Tracheal epithelial cell (primary cell): ENCODE data around the gene TSPY8. TPM values are rescaled to one million over a fixed set of nuclear protein-coding genes. Genes with fewer than 3 reads are reported as not detected.

ENCODE experiments used
- total RNA-seq: library from RNA; depleted of rRNA; stranded (reverse); fragments of >200 nt; gene quantifications from 2 replicates; pipeline ENCODE4 v1.2.1, GENCODE V29; 2014

TSPY8 gene, protein sequence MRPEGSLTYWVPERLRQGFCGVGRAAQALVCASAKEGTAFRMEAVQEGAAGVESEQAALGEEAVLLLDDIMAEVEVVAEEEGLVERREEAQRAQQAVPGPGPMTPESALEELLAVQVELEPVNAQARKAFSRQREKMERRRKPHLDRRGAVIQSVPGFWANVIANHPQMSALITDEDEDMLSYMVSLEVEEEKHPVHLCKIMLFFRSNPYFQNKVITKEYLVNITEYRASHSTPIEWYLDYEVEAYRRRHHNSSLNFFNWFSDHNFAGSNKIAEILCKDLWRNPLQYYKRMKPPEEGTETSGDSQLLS
- not detected in 2 replicates for total RNA-seq

DNA sequence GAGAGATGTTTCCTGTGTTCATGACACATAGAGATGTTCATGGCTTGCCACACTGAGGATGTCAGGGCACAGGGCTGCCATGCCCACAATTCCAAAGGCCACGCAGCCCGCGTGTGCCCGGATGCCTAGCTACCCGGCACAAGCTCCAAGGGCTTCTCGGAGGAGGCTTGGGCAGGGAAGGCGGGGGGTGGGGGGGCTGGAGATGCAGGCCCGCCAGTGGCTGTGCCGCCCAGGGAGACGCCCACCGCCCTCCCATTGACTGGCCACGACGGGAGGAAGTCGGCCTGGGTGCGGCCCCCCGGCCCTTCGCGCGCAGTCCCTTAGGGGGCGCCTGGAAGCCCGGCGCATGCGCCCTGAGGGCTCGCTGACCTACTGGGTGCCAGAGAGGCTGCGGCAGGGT lies at the start of gene TSPY8:
TSS of gene TSPY8 (plus strand) at position 301 of the 400 bp plus-strand sequence. CDS start at position 347, 46 bp downstream.

DNA sequence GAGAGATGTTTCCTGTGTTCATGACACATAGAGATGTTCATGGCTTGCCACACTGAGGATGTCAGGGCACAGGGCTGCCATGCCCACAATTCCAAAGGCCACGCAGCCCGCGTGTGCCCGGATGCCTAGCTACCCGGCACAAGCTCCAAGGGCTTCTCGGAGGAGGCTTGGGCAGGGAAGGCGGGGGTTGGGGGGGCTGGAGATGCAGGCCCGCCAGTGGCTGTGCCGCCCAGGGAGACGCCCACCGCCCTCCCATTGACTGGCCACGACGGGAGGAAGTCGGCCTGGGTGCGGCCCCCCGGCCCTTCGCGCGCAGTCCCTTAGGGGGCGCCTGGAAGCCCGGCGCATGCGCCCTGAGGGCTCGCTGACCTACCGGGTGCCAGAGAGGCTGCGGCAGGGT lies 20.4 kb upstream of the TSPY8 start, which contains the start of gene TSPY4:
TSS of gene TSPY4 (plus strand) at position 301 of the 400 bp plus-strand sequence. CDS start at position 347, 46 bp downstream.

DNA sequence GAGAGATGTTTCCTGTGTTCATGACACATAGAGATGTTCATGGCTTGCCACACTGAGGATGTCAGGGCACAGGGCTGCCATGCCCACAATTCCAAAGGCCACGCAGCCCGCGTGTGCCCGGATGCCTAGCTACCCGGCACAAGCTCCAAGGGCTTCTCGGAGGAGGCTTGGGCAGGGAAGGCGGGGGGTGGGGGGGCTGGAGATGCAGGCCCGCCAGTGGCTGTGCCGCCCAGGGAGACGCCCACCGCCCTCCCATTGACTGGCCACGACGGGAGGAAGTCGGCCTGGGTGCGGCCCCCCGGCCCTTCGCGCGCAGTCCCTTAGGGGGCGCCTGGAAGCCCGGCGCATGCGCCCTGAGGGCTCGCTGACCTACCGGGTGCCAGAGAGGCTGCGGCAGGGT lies 40.5 kb downstream of the TSPY8 start, which contains the start of gene TSPY3:
TSS of gene TSPY3 (plus strand) at position 301 of the 400 bp plus-strand sequence. CDS start at position 347, 46 bp downstream.

Other genes starting within 250 kb of the TSPY8 start
- not detected in 2 replicates for gene TSPY4, start 20.3 kb upstream of the TSPY8 start, total RNA-seq
- 0.24 TPM in 1 of 2 replicates, not detected in the other for gene TSPY3, start 40.6 kb downstream of the TSPY8 start, total RNA-seq
- gene TSPY1, start 109.2 kb downstream of the TSPY8 start, total RNA-seq: not detected in 2 replicates
- not detected in 2 replicates for gene TSPY9, start 129.5 kb downstream of the TSPY8 start, total RNA-seq
- not detected in 2 replicates for gene TSPY10, start 170.1 kb downstream of the TSPY8 start, total RNA-seq